ENCODE results near the gene PPM1M. TPM values are rescaled to one million over a fixed set of nuclear protein-coding genes. Genes with fewer than 3 reads are reported as not detected.
A peak's percentile ranks its signal among the peaks of the same experiment; 100 is the strongest.

The PPM1M gene
- polyA plus RNA-seq, 3 donors, result 6.0 to 31.8 (median 18.1) TPM

DNA sequence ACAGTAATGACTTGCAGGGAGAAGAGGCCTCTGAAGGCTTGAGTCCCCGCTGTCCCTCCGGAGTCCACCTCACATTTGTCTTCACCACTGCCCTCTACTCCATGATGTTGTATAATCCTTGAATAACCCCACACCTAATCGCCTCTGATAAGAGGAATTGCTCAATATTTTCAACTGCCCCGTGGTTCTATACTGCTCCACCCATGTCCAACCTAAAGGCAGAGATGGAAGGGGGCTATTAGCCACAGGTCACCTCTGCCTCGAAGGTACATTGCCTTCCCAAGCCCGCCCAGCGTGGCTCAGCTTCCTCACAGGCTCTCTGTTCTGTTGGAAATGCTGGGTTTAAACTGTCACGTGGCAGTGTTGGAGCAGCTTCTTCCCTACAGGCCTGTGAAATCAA is 32.6 kb upstream of the PPM1M start:
- WGBS, 3 donors, result 65 to 82% (median 70%) methylated on average over 8 of the region's 8 CpGs
- no peak overlapping the region for H3K27ac ChIP-seq (ENCODE audit: low read depth, low read length)

DNA sequence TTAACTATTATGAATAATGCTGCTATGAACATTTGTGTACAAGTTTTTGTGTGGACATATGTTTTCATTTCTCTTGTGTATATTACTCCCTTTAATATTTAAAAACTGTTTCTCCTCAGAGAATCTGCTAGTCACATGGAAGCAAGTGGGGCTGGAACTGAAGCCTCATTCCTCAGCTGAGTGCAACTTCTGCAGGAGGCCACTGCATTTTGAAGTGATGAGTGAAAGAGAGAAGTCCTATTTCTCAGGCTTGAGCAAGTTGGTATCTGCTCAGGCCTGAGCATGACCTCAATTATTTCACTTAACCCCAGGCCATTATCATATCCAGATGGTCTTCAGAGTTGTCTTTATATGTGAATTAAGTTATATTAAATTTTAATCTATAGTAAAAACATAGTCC is 31.7 kb upstream of the PPM1M start:
- H3K27ac ChIP-seq (ENCODE audit: low read depth, low read length), result no peak overlapping the region

DNA sequence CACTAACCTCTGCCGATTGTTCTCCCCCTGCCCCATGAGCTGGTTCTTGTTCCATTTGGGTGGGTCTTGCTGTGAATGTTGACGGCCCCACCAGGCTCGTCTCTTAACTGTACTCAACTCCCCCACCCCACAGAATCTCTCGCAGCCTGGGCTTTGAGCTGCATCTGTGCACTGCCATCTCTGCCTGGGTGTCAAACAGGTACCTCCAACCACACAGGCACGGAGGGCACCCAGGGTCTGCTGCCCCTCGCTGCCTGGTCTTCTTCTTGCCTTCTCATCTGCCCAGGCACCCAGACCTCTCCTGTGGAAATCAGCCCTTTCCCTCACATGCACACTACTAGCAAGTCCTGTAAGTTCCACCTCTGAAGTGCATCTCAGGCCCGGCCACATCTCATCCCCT is 30.2 kb upstream of the PPM1M start:
- WGBS, 3 donors, result 92 to 98% (median 93%) methylated on average over 7 of the region's 7 CpGs

DNA sequence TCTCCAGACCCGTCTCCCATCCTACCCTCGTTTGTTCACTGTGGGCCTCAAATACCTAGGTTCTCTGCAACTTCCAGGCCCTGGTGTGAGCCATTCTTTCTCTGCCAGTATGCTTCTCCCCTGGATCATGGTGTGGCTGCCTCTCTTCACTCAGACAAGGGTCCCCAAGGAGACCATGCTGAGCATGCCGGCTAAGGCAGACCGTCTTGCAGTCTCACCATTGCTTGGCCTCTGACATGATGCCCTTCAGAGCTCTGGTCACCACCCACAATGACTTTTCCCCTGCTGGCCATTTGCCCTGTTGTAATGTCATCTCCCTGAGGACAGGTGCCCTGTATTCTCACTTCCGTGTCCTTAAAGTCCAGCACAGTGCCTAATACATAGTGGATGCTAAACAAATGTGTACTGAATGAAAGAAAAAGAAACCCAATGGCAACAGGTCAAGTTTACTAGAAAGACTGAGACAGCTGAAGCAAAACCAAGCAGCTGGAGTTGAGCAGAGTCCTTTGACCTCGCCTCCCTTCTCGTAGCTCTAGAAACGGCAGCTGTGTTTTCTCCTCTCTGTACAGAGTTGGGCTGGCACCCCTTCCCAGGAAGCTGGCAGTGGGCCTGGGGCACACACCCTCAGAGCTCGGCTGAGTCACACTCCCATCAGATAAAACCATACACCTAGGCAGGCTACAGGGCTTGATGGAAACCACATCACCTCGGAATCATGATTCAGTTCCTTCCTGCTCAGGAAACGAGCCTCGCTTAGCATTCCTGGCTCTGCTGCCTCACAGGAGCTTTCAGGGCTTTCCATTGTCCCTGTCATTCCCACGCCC is 28.8 kb upstream of the PPM1M start:
- peak overlapping the region; percentile 26 for H3K27ac ChIP-seq (ENCODE audit: low read depth, low read length)
- WGBS, 3 donors, result 24 to 30% (median 26%) methylated on average over 13 of the region's 13 CpGs

More for the DNA sequence above, 30.2 kb upstream of the PPM1M start:
- H3K27ac ChIP-seq (ENCODE audit: low read depth, low read length), result no peak overlapping the region

DNA sequence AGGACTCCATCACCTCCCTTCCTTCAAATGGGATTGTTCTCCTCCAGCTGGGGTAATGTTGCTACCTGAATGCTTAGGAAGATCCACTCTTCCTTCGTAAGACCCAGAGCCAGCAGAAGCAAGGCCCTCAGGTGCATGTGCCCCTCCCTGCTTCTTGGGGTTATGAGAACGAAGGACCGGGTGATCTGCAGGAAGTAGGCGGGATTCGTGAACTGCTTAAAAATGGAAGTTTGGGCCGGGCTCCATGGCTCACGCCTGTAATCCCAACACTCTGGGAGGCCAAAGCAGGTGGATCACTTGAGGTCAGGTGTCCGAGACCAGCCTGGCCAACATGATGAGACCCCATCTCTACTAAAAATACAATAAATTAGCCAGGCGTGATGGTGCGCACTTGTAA is 28.2 kb upstream of the PPM1M start:
- WGBS, 3 donors, result 54 to 82% (median 55%) methylated on average over 10 of the region's 10 CpGs
- no peak overlapping the region for H3K27ac ChIP-seq (ENCODE audit: low read depth, low read length)

DNA sequence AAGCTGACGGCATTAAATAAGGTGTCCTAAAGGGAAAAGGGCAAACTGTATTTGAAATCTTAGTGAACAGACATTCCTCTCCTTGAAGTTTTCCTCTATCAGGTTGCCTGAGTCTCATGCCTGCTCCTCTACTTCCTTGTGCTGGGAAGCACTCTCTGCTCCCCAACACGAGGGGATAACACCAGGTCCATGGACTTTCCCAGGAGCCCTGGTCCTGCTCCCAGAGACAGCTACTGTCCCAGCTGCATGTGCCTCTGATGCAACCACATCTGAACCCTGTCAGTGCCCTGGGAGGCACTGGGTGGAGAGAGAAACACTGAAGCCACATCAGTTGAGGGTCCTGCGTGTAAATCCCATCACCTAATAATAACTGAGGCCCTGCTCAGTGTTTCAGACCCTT is 27.5 kb upstream of the PPM1M start:
- H3K27ac ChIP-seq (ENCODE audit: low read depth, low read length), result peak overlapping the region; percentile 34
- WGBS, 3 donors, result 53 to 83% (median 65%) methylated on average over 3 of the region's 3 CpGs

DNA sequence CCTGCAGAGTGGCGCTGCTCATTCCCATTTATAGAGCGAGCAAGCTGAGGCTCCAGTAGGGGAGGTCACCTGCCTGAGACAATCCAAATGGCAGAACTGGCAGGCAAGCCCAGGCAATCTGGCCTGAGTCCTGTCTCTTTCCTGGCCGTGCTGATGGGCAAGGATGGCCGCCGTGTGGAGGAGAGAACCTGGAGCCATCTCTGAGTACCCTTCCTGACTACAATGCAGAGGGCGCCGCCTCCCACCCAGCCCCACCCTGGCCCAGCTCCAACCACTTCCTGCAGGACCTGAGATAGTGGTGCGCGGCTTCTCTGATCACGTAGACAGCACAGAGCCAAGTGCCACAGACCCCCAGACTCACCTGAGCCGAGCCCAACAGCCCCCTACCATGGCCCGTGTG is 27.1 kb upstream of the PPM1M start:
- 52 to 77% (median 52%) methylated on average over 12 of the region's 12 CpGs for WGBS, 3 donors
- peak overlapping the region; percentile 34 for H3K27ac ChIP-seq (ENCODE audit: low read depth, low read length)

DNA sequence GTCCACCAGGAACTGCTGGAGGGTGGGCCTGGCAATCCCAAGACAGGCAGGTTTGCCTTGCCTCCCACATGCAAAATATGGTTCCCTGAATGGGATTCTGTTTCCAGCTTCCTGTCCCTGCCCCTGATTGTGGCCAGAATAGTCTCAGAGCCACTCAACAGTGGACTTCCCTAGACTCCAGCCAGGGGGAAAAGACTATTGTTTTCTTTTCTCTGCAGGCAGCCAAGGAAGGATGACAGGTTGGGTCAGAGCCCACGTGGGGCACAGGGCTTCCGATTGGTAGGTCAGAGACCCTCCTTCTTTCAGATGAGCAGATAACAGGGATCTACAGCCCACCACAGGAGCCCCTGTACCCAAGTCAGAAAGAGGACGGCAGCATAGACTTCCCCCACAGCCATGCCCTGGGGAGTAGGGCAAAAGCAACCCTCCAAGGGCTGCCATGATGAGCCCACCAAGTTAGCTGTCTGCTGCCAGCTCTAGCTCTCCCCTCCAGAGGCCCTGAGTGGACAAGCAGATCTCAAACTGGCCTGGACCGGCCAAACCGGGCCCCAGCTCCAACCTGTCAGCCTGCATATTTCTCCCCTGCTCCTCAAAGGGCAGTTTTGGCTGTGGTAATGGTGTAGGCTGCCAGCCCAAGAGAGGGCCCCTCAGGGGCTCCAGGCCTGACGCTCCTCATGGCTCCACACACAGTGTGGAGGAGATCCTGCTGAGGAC is 26.5 kb upstream of the PPM1M start:
- no peak overlapping the region for H3K27ac ChIP-seq (ENCODE audit: low read depth, low read length)
- WGBS, 3 donors, result 59 to 70% (median 64%) methylated on average over 6 of the region's 6 CpGs

DNA sequence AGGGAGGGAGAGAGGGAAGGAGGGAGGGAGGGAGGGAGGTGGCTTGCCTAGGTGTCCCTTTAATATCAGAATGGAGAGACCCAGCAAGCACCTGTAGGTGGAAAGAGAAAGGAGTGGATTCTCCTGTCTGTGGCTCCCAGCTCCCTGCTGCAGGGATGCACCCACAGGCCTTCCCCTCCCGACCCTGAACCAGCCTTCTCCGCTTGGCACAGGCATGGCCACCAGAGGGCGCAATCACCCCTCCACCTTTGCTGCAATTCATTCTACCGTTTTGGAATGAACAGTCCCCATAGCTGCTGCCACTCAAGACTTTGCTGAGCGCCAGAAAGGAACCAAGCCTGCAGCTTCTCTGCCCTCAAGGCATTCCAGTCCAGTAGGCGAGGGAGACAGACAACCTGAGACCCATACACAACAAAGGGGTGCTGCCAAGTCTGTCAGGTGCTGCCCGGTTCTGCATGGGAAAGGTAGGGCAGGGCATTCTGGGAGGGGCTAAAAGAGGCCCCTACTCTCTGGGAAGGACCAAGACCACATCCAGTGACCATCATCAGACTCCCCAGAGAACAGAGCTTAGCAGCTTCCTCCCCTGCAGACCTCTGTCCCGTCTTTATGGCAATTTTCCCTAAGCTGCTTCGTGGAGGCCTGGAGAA is 25.1 kb upstream of the PPM1M start:
- H3K27ac ChIP-seq (ENCODE audit: low read depth, low read length), result no peak overlapping the region
- WGBS, 3 donors, result 29 to 35% (median 32%) methylated on average over 9 of the region's 9 CpGs

DNA sequence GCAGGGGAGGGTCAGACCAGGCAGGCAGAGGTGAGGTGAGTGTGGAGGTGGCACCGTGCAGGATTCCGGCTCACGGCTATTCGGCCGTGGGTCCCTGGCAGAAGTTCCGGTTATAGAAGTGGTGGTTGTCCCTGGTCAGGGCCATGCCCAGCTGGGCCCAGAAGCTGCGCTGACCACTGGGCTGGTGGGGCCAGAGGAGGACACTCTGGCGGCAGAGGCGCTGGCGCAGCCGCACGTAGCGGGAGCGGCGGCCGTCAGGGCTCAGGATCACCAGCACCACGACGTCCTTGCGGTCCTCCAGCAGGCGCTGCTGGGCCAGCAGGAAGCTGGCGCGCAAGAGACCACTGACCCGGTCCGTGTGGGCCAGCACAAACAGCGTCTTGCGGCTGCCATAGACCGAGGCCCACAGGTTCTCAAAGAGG is 24.4 kb upstream of the PPM1M start:
- WGBS, 3 donors, result 91 to 96% (median 94%) methylated on average over 26 to 27 of the region's 27 CpGs

DNA sequence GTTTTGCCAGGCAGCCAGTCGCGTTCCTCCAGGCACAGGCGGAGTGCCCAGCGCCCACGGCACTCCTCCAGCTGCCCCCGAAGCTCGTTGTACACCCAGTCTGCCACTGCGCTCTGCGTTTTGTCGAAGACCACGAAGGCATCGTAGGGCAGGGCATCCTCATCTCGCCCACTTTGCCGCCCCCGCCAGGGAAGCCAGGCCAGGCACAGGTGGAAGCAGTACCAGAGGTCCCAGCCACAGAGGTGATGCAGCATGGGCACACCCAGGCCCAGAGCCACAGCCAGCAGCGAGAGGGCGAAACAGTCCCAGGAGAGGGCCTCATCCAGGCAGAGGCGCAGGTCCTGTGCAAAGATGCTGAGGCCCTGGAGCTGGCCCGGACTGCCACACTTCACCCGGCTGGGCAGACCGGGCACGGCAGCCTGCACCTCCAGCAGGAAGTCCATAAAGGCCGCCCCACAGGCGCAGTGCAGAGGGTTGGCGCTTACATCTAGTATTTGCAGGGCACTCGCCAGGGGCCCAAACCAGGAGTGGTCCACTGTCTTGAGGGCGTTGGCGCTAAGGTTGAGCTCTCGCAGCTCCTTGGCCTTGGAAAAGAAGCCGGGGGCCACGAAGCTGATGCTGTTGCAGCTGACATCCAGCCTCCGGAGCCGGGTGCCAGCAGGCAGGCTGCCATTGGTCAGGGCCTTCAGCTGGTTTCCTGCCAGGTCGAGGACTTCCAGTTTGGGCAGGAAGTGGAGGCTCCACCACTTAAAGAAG is 23.8 kb upstream of the PPM1M start:
- no peak overlapping the region for H3K27ac ChIP-seq (ENCODE audit: low read depth, low read length)
- 75 to 87% (median 80%) methylated on average over 34 of the region's 34 CpGs for WGBS, 3 donors

More for the DNA sequence above, 24.4 kb upstream of the PPM1M start:
- no peak overlapping the region for H3K27ac ChIP-seq (ENCODE audit: low read depth, low read length)

DNA sequence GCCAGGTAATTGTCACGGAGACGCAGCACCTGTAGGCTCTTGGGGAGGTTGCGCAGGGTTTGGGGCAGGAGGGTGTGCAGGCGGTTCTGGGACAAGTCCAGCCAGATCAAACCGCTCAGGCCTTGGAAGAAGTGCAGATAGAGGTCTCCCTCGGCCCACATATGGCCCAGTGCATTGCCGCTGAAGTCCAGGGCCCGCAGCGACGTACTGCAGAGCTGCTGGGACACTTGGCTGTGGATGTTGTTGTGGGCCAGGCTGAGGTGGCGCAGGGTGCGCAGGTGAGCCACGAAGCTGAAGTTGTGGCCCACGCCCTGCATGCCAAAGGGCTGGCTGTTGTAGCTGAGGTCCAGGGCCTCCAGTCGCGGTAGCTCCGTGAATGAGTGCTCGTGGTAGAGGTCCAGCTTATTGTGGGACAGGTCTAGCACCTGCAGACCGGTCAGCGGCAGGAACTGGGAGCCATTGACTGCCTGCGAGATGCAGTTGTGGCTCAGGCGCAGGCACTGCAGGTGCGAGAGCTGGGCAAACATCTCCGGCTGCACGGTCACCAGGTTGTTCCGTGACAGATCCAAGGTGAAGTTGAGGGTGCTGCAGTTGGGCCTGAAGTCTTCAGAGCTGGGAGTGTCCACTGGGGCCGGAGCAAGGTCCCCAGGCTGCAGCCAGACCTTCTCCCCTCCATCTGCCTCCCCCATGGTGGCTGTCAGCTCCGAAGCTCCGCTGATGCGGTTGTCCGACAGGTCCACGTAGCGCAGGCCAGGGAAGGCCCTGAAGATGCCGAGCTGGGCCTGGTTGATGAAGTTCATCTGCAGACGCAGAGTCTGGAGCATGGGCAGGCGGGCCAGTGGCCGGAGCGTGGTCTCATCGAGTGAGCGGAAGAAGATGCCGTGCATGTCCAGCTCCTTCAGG is 23.0 kb upstream of the PPM1M start:
- WGBS, 3 donors, result 86 to 94% (median 89%) methylated on average over 39 to 41 of the region's 41 CpGs
- H3K27ac ChIP-seq (ENCODE audit: low read depth, low read length), result no peak overlapping the region

DNA sequence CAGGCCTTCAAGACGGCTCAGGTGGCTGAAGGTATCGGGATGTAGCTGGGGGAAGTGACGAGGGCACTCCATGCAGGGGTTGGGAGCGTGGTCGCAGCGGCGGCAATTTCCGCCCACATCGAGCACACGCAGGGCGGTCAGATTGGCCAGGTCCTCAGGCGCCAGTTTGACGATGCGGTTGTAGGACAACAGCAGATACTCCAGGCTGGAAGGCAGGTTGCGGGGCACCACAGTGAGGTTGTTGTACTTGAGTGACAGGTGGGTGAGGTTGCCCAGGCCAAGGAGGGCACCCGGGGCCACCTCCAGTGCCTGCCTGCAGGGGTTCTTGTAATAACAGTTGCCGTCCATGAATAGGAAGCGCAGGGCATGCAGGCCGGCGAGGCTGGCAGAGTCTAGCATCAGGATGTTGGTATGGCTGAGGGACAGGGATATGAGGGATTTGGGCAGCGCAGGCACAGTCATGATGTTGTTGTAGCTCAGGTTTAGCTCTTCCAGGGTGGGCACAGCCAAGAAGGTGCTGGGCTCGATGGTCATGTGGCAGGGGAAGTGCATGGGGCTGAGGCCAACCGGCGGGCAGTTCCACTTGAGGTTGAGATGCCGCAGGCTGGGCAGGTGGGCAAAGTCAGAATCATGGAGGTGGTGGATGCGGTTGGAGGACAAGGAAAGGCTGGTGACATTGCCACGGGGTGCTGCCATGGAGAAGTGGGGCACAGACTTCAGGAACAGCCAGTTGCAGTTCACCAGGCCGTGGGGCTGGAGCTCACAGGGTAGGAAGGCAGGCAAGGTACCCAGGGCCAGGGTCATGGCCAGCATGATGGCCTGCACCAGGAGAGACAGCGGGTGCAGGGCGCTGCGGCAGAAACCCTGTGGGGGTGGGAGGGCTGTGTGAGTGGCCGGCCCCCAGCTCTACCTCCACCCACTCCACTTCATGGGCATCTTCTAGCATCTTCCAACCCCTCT is 21.8 kb upstream of the PPM1M start:
- WGBS, 3 donors, result 93 to 96% (median 94%) methylated on average over 31 to 32 of the region's 32 CpGs
- no peak overlapping the region for H3K27ac ChIP-seq (ENCODE audit: low read depth, low read length)

DNA sequence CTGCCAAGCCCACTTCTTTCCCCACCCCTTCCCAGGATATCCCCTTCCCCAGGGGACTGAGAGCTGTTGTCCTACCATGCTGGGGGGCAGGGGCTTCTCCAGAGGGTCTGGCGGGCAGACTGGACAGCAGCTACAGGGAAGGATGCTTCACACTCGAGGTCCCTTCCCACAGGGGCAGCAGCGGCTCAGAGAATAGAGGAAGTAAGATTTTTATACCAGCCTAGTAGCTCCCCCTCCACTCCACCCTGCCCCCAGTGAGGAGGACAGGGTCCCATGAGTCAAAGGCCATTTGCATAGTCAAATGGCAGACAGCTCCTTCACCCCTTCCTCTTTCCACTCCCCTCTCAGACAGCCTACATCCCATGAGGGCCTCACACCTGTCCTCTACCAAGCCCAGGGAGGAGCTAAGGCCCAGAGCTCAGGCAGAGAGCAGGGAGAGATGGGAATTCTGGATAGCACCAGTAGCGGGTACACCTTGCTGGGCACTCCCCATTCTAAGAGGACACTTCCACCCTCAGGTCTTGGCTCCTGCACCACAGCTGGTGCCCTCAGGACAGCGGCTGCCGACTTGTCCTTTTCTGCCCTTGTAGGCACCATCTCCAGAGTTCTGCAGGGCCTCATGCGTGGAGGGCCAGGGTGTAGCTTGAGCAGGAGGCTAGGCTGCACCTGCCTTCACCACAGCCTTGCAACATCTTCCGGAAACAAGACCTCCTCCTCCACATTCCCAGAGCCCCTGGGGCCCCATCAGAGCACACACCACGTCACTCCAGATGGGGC is 19.9 kb upstream of the PPM1M start, which contains the start of gene TLR9:
Gene TLR9 (minus strand): TSS at position 194 of the 777 bp plus-strand sequence. CDS start 116 bp downstream, at position 78.
- no peak within 1 kb of the TSS for H3K27ac ChIP-seq (ENCODE audit: low read depth, low read length)
- 47 to 77% (median 50%) methylated on average over 9 of the region's 9 CpGs for WGBS, 3 donors

DNA sequence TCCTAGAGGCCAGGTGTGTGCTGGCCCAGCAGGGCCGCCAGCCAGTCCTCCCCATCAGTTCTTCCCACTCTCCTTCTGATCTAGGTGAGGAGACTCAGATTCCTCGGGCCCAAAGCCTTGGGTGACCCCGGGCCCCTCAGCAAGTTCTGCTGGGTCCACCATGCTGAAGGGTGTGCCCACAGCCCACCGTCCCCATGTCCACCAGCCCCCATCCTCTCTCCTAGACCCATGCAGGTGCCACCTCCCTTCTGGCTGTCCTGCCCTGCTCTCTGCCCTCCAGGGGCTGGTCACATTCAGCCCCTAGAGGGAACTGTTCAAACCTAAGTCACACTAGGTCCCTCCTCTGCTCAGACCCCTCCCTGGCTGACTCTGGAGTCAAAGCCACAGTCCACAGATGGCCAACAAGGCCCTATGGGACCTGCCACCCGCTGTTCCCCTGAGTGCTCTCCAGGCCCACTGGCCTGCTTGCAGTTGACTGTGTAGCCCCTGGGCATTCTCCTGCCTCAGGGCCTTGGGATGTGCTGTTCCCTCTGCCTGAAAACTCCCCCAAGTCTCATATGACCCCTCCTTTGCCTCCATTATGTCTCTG is 19.2 kb upstream of the PPM1M start:
- 73 to 90% (median 74%) methylated on average over 5 of the region's 5 CpGs for WGBS, 3 donors
- H3K27ac ChIP-seq (ENCODE audit: low read depth, low read length), result no peak overlapping the region
